Measurements from ENCODE around the gene ZDHHC5.
"Not testable (repeated sequence)": the region's sequence is repeated elsewhere in the genome, so short reads cannot be mapped to it uniquely, and the experiment has no call there.

ZDHHC5 gene

GRCh38 chr11:57679396-57679795 is 11.5 kb downstream of the ZDHHC5 start:
- DNase-seq (ENCODE audit: low read depth): no peak
- TF ChIP-seq MAX (IDR thresholded peaks at IDR 0.05; ENCODE audit: low read depth, low read length) (no peak), MYC (IDR thresholded peaks at IDR 0.05; ENCODE audit: low read depth, low read length) (no peak), CTCF (IDR thresholded peaks at IDR 0.05; ENCODE audit: low read depth, low read length) (no peak), POLR2A (IDR thresholded peaks at IDR 0.05; ENCODE audit: extremely low read depth, insufficient read length) (no peak)
- no peak overlapping the region for H3K4me3 ChIP-seq (ENCODE audit: low read depth, low read length)

- no peak overlapping the region for H3K4me3 ChIP-seq (ENCODE audit: low read depth, low read length)
- DNase-seq (ENCODE audit: low read depth): no peak
- TF ChIP-seq MAX (IDR thresholded peaks at IDR 0.05; ENCODE audit: low read depth, low read length) (no peak), CTCF (IDR thresholded peaks at IDR 0.05; ENCODE audit: low read depth, low read length) (no peak), MYC (IDR thresholded peaks at IDR 0.05; ENCODE audit: low read depth, low read length) (no peak), POLR2A (IDR thresholded peaks at IDR 0.05; ENCODE audit: extremely low read depth, insufficient read length) (no peak)
These were observed 12.6 kb downstream of the ZDHHC5 start for GRCh38 chr11:57680552-57680874.

GRCh38 chr11:57681168-57681567 is 13.3 kb downstream of the ZDHHC5 start:
- TF ChIP-seq MAX (IDR thresholded peaks at IDR 0.05; ENCODE audit: low read depth, low read length): no peak
- TF ChIP-seq MYC (IDR thresholded peaks at IDR 0.05; ENCODE audit: low read depth, low read length): no peak
- TF ChIP-seq CTCF (IDR thresholded peaks at IDR 0.05; ENCODE audit: low read depth, low read length): no peak
- TF ChIP-seq POLR2A (IDR thresholded peaks at IDR 0.05; ENCODE audit: extremely low read depth, insufficient read length): no peak
- no peak for DNase-seq (ENCODE audit: low read depth)
- no peak overlapping the region for H3K4me3 ChIP-seq (ENCODE audit: low read depth, low read length)

- not testable (repeated sequence) for DNase-seq (ENCODE audit: low read depth); H3K4me3 ChIP-seq (ENCODE audit: low read depth, low read length)
These were observed 22.6 kb downstream of the ZDHHC5 start for GRCh38 chr11:57690474-57690873.

- no peak for DNase-seq (ENCODE audit: low read depth)
- TF ChIP-seq MYC (IDR thresholded peaks at IDR 0.05; ENCODE audit: low read depth, low read length) (no peak), POLR2A (IDR thresholded peaks at IDR 0.05; ENCODE audit: extremely low read depth, insufficient read length) (no peak), MAX (IDR thresholded peaks at IDR 0.05; ENCODE audit: low read depth, low read length) (no peak), CTCF (IDR thresholded peaks at IDR 0.05; ENCODE audit: low read depth, low read length) (no peak)
- no peak overlapping the region for H3K4me3 ChIP-seq (ENCODE audit: low read depth, low read length)
These were observed 31.0 kb downstream of the ZDHHC5 start for GRCh38 chr11:57698843-57699365.

GRCh38 chr11:57699813-57700212 is 31.9 kb downstream of the ZDHHC5 start:
- H3K4me3 ChIP-seq (ENCODE audit: low read depth, low read length): no peak overlapping the region
- TF ChIP-seq CTCF (IDR thresholded peaks at IDR 0.05; ENCODE audit: low read depth, low read length): no peak
- TF ChIP-seq MYC (IDR thresholded peaks at IDR 0.05; ENCODE audit: low read depth, low read length): no peak
- no peak for TF ChIP-seq POLR2A (IDR thresholded peaks at IDR 0.05; ENCODE audit: extremely low read depth, insufficient read length)
- no peak for TF ChIP-seq MAX (IDR thresholded peaks at IDR 0.05; ENCODE audit: low read depth, low read length)
- DNase-seq (ENCODE audit: low read depth): no peak
